Neural progenitor cell (in vitro differentiated cells): ENCODE results near the gene UQCC2. TPM values are rescaled to one million over a fixed set of nuclear protein-coding genes. Genes with fewer than 3 reads are reported as not detected.

Experiments used
- DNase-seq: peaks from one replicate; pipeline ENCODE4 v3.0.0-alpha.2; 2016; ENCODE audit warnings: low spot score
- H2AFZ ChIP-seq: fragments of 200-600 bp; sonication (generic); replicated peaks from 2 replicates; pipeline ENCODE4 v1.6.1; 2016; ENCODE audit warnings: antibody characterized with exemption
- H3F3A ChIP-seq: fragments of 200-600 bp; sonication (generic); 2 replicates; pipeline ENCODE4 v1.6.1; 2016; ENCODE audit warnings: antibody characterized with exemption, low read depth
- H3K27ac ChIP-seq: fragments of 200-600 bp; sonication (generic); 2 replicates; pipeline ENCODE4 v1.5.1; 2016; ENCODE audit warnings: mild to moderate bottlenecking
- H3K27me3 ChIP-seq: fragments of 200-600 bp; sonication (generic); 2 replicates; pipeline ENCODE4 v1.6.1; 2016; ENCODE audit warnings: mild to moderate bottlenecking, moderate library complexity
- H3K36me3 ChIP-seq: fragments of 200-600 bp; sonication (generic); 2 replicates; pipeline ENCODE4 v1.5.1; 2016
- H3K4me1 ChIP-seq: fragments of 200-600 bp; sonication (generic); 2 replicates; pipeline ENCODE4 v1.6.1; 2016; ENCODE audit warnings: mixed run types
- H3K4me2 ChIP-seq: fragments of 200-600 bp; sonication (generic); 2 replicates; pipeline ENCODE4 v1.6.1; 2016
- H3K4me3 ChIP-seq: fragments of 200-600 bp; sonication (generic); 2 replicates; pipeline ENCODE4 v1.5.1; 2016
- H3K79me2 ChIP-seq: fragments of 200-600 bp; sonication (generic); 2 replicates; pipeline ENCODE4 v1.6.1; 2016; ENCODE audit warnings: low read depth
- H3K9ac ChIP-seq: fragments of 200-600 bp; sonication (generic); 2 replicates; pipeline ENCODE4 v1.6.1; 2016
- H3K9me3 ChIP-seq: fragments of 200-600 bp; sonication (generic); 2 replicates; pipeline ENCODE4 v1.5.1; 2016; ENCODE audit warnings: low read depth
- H4K20me1 ChIP-seq: fragments of 200-600 bp; sonication (generic); 2 replicates; pipeline ENCODE4 v1.6.1; 2016; ENCODE audit warnings: low read depth
- H3K27ac Mint-ChIP-seq: 3 replicates; pipeline ENCODE4 v1.8.0; 2021; ENCODE audit warnings: mixed read lengths
- H3K27me3 Mint-ChIP-seq: 2 replicates; pipeline ENCODE4 v1.8.0; 2022; ENCODE audit warnings: low read depth, mild to moderate bottlenecking, inconsistent platforms, moderate library complexity, mixed read lengths; ENCODE audit not compliant: insufficient read depth
- H3K36me3 Mint-ChIP-seq: 3 replicates; pipeline ENCODE4 v1.8.0; 2021; ENCODE audit warnings: mixed read lengths
- H3K4me1 Mint-ChIP-seq: 3 replicates; pipeline ENCODE4 v1.8.0; 2021; ENCODE audit warnings: mixed read lengths
- H3K4me3 Mint-ChIP-seq: 3 replicates; pipeline ENCODE4 v1.8.0; 2021; ENCODE audit warnings: mild to moderate bottlenecking, moderate library complexity, mixed read lengths
- H3K9me3 Mint-ChIP-seq: 3 replicates; pipeline ENCODE4 v1.8.0; 2020; ENCODE audit warnings: mixed read lengths
- CTCF ChIP-seq: fragments of 200-600 bp; sonication (generic); IDR thresholded peaks from 2 replicates; pipeline ENCODE4 v1.5.1; 2017; ENCODE audit warnings: antibody characterized with exemption, mild to moderate bottlenecking
- EZH2 ChIP-seq: fragments of 200-600 bp; sonication (generic); IDR thresholded peaks from 2 replicates; pipeline ENCODE4 v1.6.1; 2017; ENCODE audit warnings: antibody characterized with exemption, mild to moderate bottlenecking, moderate library complexity
- EZH2phosphoT487 ChIP-seq: fragments of 200-600 bp; sonication (generic); IDR thresholded peaks from 2 replicates; pipeline ENCODE4 v1.6.1; 2017; ENCODE audit warnings: antibody characterized with exemption
- total RNA-seq: library from RNA; depleted of rRNA; stranded (reverse); fragments of >200 nt; gene quantifications from 2 replicates; pipeline ENCODE4 v1.2.3, GENCODE V29; 2015; ENCODE audit warnings: low replicate concordance

UQCC2 gene
- total RNA-seq, 1 donor from 2014 or later, result 95.9 TPM

GRCh38 chr6:33755070-33755869, 43.8 kb upstream of the UQCC2 start:
- no peaks in the 10 kb centered on the region for H3K27me3 ChIP-seq
- no peaks in the 10 kb centered on the region for H3K36me3 Mint-ChIP-seq
- peaks cover 35% of the 10 kb centered on the region for H3K4me1 Mint-ChIP-seq
- H3K36me3 ChIP-seq, result no peaks in the 10 kb centered on the region
- no peak overlapping the region for H3K9ac ChIP-seq
- peaks cover 37% of the 10 kb centered on the region for H3K4me1 ChIP-seq
- H3K27ac Mint-ChIP-seq, result no peak overlapping the region
- no peak overlapping the region for H3K27ac ChIP-seq
- H3K4me3 Mint-ChIP-seq, result no peak overlapping the region
- H3K9me3 Mint-ChIP-seq, result no peaks in the 10 kb centered on the region
- no peak overlapping the region for H3K4me3 ChIP-seq
- no peaks in the 10 kb centered on the region for H3K9me3 ChIP-seq
- H3K79me2 ChIP-seq, result no peaks in the 10 kb centered on the region
- H2AFZ ChIP-seq, result no peak overlapping the region
- TF ChIP-seq EZH2, result no peak
- no peaks in the 10 kb centered on the region for H4K20me1 ChIP-seq
- H3F3A ChIP-seq, result peaks cover 14% of the 10 kb centered on the region
- peak overlapping the region; percentile 50 for H3K4me2 ChIP-seq
- peak; percentile 59 for DNase-seq
- peaks cover 22% of the 10 kb centered on the region for H3K27me3 Mint-ChIP-seq

GRCh38 chr6:33754222-33754621, 42.7 kb upstream of the UQCC2 start:
- no peaks in the 10 kb centered on the region for H4K20me1 ChIP-seq
- DNase-seq, result no peak
- no peaks in the 10 kb centered on the region for H3K79me2 ChIP-seq
- Mint-ChIP-seq H3K27ac (peak overlapping the region; percentile 54), H3K9me3 (no peaks in the 10 kb centered on the region), H3K4me3 (no peak overlapping the region), H3K4me1 (peaks cover 42% of the 10 kb centered on the region), H3K27me3 (peaks cover 18% of the 10 kb centered on the region), H3K36me3 (no peaks in the 10 kb centered on the region)
- no peaks in the 10 kb centered on the region for H3K36me3 ChIP-seq
- H3K9me3 ChIP-seq, result no peaks in the 10 kb centered on the region
- H3K27ac ChIP-seq, result no peak overlapping the region
- peaks cover 14% of the 10 kb centered on the region for H3F3A ChIP-seq
- H3K4me2 ChIP-seq, result peak overlapping the region; percentile 6
- H3K4me3 ChIP-seq, result no peak overlapping the region
- H2AFZ ChIP-seq, result no peak overlapping the region
- no peak overlapping the region for H3K9ac ChIP-seq
- H3K4me1 ChIP-seq, result peaks cover 44% of the 10 kb centered on the region
- TF ChIP-seq EZH2, result no peak
- TF ChIP-seq CTCF, result no peak
- no peak for TF ChIP-seq EZH2phosphoT487
- H3K27me3 ChIP-seq, result no peaks in the 10 kb centered on the region

GRCh38 chr6:33752646-33753015, 41.1 kb upstream of the UQCC2 start:
- H3K36me3 Mint-ChIP-seq, result no peaks in the 10 kb centered on the region
- no peaks in the 10 kb centered on the region for H3K79me2 ChIP-seq
- no peak for DNase-seq
- H3K9me3 ChIP-seq, result no peaks in the 10 kb centered on the region
- H3K27me3 ChIP-seq, result no peaks in the 10 kb centered on the region
- H3K4me3 Mint-ChIP-seq, result no peak overlapping the region
- no peak overlapping the region for H3K27ac Mint-ChIP-seq
- H3K9ac ChIP-seq, result no peak overlapping the region
- peaks cover 51% of the 10 kb centered on the region for H3K4me1 Mint-ChIP-seq
- peaks cover 22% of the 10 kb centered on the region for H3K27me3 Mint-ChIP-seq
- H4K20me1 ChIP-seq, result no peaks in the 10 kb centered on the region
- peaks cover 14% of the 10 kb centered on the region for H3F3A ChIP-seq
- H3K9me3 Mint-ChIP-seq, result no peaks in the 10 kb centered on the region
- H3K4me2 ChIP-seq, result no peak overlapping the region
- no peak overlapping the region for H3K4me3 ChIP-seq
- peaks cover 59% of the 10 kb centered on the region for H3K4me1 ChIP-seq
- no peak for TF ChIP-seq EZH2phosphoT487
- peak overlapping the region; percentile 46 for H3K27ac ChIP-seq
- no peak overlapping the region for H2AFZ ChIP-seq
- no peaks in the 10 kb centered on the region for H3K36me3 ChIP-seq

- Histone ChIP-seq H3K9ac (no peak overlapping the region), H3K4me3 (no peak overlapping the region), H3K9me3 (no peaks in the 10 kb centered on the region), H3K36me3 (no peaks in the 10 kb centered on the region), H3K4me2 (no peak overlapping the region), H3K27ac (peak overlapping the region; percentile 46), H3F3A (peaks cover 20% of the 10 kb centered on the region), H4K20me1 (no peaks in the 10 kb centered on the region), H3K27me3 (no peaks in the 10 kb centered on the region), H3K4me1 (peaks cover 65% of the 10 kb centered on the region), H3K79me2 (no peaks in the 10 kb centered on the region), H2AFZ (peak overlapping the region; percentile 68)
- no peak overlapping the region for H3K27ac Mint-ChIP-seq
- H3K4me3 Mint-ChIP-seq, result no peak overlapping the region
- peak; percentile 46 for DNase-seq
- TF ChIP-seq EZH2 (no peak), CTCF (no peak), EZH2phosphoT487 (no peak)
- peaks cover 57% of the 10 kb centered on the region for H3K4me1 Mint-ChIP-seq
- H3K36me3 Mint-ChIP-seq, result no peaks in the 10 kb centered on the region
- H3K9me3 Mint-ChIP-seq, result no peaks in the 10 kb centered on the region
- peaks cover 20% of the 10 kb centered on the region for H3K27me3 Mint-ChIP-seq
Measured at GRCh38 chr6:33751771-33752645, 40.5 kb upstream of the UQCC2 start.
